Stimulated activated CD4-positive, alpha-beta T cell treated with anti-CD3 and anti-CD28 coated beads, Interleukin-2, amount 100 ng/mL, for 48 hours (primary cell): ENCODE measurements around the gene MPIG6B.

Source experiments
- DNase-seq, 2 donors: peaks; one replicate each; pipeline ENCODE4 v3.0.0-alpha.2; 2020

The MPIG6B gene

DNA sequence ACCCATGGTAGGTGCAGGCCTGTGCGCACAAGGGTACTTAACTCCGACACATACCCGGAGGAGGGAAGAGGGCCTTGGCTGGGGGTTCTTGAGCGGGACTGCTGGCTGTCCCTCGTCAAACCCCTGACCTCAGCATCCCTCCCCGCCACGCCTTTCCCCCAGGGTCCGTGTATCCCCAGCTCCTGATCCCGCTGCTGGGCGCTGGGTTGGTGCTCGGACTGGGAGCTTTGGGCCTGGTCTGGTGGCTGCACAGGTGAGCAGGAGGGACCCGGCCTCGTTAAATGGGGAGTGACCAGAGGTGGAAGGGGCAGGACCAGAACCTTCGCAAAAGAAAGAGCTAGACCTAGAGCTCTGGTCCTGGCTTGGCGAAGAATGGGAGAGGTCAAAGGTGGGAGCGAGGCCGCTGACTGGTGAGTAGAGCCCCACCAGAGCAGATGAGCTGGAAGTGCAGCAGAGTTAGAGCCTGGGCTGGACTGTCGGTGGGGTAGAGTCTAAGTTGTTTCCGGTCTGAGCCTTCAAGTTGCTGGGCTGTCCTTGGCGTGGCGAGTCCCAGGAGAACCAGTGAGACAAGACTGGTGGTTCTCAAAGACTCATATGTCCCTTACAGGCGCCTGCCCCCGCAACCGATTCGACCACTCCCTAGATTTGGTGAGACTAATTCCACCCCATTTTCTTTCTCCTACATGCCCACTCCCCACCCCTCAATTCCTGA lies 963 bp downstream of the MPIG6B start:
- DNase-seq: no peak

DNA sequence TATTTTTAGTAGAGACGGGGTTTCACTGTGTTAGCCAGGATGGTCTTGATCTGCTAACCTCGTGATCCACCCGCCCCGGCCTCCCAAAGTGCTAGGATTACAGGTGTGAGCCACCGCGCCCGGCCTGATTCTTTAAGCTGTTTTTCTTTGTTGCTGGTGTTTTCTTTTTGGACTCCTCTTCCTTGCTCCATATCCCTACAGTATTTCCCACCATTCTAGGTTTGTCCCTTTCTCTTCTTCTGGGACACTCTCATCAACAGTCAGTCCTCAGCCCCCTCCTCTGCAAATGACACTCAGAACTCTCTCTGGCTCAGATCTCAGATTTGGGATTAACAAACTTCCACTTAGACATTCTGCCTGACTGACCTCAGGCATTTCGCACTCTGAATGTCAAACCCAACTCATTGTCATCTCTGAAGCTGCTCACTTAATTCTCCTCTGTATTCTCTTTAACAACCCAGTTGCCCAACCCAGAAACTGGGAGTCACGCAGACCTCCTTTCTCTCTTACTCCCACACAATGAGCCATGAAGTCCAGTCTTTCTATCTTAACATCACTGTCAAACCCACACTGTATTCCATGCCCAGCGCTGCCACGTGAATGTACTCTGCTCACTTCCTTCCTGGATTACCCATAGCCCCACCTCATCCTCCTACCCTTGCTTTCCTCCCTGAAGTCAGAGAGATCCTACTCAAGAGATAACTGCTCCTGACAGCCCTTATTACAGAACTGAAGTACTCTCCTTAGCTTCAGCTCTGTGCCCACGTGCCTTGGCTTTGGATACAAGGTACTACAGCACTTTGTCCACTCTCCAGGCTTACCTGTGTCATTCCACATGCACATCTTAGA lies 2.6 kb downstream of the MPIG6B start:
- DNase-seq: no peak

DNA sequence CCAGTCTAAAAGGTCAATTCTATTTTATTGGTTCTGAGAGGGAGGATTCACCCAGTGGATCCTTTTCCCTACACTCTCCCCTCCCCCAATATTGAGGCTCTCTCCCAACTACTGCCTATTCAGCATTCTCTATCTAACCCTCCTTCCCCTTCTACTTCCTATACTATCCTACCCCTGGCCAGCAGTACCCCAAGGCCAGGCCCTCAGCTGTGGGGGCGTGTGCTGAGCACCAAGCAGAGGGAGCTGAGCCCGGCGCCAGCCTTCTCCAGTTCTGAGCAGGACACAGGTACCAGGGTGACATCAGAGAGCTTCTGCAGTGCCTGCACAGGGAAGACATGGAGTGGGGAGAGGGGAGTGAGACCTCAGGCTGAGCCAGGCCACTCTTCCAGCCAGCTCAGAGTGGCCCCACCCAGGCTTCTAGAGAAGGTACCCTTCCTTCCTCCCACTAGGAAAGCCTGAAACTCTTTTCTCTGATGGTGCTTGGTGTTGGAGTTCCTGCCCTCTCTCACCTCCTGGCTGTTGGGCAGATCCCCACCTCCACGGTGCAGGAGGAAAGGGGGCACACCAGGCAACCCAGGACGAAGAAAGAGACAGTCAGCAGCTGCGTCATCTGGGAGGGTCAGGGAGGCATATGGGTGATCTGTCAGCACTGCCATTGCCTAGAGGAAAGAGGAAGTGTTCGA lies 4.0 kb downstream of the MPIG6B start:
- no peak for DNase-seq

DNA sequence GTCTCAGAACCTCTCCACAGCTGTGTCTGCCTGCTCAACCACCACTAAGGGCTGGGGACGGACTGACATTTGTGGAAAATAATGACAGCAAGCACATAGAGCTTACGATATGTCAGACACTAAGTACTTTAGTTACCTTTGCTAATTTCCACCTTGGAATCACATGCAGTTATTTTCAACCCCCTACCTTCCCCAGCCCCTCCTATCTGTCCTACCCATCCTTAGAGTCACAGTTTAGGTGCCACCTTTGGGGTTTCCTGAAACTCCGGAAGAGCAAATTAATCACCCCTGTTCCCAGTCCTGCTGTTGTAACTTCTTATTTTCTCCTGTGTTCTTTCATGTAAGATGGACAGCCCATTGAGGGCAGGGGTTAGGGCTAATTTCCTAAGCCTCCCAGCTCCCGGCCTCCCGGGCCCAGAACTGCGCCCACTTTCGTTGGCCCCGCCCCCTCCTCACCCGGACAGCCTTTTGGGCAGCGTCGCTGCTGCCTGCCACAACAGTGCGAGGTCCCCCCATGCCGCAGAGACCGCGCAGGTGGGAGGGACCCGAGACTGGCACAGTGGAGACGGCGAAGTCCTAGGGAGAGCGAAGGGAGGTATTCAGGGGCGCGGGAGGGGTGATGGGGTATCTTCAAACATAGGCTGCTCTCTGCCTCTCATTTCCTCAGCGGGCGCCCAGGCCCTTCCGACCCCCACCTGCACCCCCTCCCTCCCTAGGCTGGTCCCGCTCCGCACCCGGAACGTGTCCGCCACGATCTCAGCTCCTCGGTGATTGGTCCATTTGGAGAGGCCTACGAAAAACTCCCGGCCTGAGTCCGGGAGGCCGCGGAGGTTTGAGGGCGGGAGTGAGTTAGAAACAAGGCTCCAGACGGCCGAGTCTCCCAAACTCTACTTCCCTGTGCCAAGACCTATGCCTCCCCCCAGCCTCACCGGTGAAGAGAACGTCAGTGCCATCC lies 4.8 kb downstream of the MPIG6B start:
- no peak for DNase-seq

DNA sequence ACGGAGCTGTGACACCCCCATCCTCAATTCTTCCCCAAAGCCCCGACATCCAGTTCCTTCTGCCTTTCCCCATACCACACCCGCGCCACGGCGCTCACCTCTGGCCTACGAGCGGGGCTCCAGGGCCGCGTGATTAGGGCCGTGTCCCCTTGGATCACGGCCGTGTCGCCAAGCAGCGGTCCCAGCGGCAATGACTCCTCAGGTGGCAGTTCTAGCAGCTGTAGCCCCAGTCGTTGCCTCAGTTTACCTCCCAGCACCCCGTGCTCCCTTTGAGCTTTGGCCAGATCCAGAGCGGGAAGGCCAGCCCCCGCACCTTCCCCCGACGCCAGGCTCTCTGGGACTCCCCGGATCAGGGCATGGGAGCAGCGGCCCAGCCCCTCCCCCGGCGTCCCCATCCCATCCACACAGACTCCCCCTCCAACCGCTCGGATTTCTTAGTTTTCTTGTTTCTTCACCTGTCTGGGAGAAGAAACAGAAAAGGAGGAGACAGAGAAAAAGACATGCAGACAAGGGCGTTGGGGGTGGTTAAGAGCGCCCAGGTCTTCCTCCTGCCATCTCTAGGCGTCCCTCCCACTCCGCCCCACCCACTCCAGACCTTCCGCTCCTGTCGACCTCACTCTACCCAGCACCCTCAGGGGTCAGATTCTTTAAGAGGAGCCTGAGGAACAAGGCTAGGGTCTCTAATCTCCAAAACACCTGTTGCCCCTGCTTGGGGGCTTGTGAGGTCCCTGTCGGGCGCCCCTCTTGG lies 5.8 kb downstream of the MPIG6B start, which contains the start of gene DDAH2:
Gene DDAH2 (minus strand): TSS at position 533 of the 748 bp plus-strand sequence. CDS start 138 bp downstream, at position 395.
- DNase-seq: no peak

DNA sequence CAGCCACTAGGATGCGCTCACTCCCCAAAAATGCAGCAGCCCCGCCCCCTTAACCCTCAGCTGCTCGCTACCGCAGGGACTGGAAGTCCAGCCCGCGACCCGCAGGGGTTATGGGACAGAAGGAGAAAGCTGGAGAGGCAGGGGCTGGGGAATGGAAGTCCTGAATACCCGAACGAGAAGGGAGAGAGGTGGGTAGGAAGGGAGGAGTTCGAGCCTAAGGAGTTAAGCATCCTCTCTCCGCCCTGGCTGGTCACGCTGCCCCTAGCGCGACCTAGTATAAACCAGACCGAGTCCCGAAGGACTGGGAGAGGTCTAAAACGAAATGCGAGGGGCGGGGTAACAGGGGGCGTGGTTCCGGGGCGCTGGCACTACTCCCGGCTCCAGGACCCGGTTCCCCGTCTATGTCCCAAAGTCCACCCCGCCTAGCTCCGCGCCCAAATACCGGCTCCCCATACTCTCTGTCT lies 6.4 kb downstream of the MPIG6B start:
- peak; percentile 66 to 68 for DNase-seq

DNA sequence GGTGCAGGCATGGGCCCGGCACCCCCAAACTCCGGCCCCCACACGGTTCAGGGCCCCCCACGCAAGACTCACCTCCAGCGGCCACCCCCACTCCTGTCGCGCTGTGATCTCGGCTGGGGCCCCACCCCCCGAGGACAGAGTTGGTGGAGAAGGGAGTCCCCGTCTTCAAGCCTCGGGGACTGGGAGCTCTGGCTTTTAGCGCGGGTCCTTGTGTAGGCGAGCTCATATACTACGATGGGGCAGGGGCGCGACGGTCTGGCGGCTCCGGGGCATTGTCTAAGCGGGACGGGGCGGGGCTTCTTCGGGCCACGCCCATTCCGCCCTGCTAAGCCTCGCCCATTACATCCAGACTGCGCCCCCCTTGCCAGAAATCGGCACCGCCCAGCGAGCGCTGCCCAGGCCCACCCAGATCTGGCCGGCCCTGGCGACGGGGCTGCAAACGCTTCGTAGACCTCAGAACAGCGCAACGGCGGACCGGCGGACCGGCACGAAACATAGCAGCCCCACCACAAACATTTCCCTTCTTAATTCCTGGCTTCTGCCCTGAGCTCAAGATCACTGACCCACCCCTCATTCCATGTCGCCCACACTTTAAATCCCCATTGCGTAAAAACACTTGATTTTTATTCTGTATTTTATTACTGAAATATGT lies 6.9 kb downstream of the MPIG6B start:
- peak in 1 of 2 donors; percentile 60 for DNase-seq

DNA sequence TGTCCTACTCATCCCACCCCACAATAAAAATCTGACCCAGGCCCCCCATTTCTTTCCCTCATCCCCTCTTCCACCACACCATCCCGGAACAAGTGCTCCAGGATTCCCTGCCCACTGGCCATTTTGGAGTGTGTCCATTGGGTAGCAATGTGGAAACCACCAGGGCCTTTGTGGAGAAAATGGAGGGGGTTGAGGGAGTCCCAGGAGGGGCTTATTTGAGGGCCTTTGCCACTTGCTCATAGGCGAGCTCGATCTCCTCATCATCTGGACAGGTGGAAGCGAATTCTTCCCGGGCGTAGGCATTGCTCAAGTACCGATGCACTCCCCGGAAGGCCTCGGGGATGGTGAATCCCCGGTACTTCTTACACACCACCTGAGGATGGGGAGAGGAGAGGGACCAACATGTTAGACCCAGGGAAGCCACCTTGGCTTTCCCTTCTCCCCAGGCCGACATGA lies 7.5 kb downstream of the MPIG6B start:
- DNase-seq: no peak

DNA sequence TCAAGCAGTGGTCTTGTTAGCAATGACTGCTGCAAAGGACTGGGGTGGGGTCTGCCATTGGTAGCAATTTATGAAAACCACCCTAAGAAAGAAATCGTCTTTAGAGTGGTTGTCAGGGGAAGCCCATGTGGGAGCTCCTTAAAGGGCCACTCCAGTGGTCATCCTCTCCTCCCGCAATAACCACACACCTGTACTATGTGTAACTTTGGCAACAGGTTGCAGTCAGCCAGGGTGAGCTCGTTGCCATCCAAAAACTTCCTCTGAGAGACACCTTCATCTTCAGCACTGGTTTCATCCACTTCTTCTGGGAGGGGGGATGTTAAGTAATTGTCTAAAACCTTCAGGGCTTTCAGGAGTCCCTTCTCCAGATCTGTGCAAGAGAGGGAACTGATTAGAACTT lies 8.9 kb downstream of the MPIG6B start:
- no peak for DNase-seq

DNA sequence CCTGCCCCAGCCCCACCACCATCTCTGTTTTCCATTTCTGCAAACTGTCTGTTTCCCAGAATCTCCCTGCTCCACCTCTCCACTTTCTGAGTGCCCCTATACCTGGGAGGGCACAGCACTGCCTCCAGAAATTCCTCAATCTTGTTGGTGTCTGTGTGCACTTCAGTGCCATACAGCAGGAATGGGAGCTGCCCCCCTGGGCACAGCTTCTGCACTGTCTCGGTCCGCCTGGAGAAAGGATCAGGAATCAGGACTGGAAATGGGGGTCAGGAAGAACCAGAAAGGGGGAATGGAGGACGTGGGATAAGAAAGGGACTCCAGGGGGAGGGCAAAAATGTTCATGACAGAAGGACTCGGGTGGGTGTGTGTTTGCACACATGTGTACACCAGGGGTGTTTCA lies 10.6 kb downstream of the MPIG6B start:
- DNase-seq: no peak

DNA sequence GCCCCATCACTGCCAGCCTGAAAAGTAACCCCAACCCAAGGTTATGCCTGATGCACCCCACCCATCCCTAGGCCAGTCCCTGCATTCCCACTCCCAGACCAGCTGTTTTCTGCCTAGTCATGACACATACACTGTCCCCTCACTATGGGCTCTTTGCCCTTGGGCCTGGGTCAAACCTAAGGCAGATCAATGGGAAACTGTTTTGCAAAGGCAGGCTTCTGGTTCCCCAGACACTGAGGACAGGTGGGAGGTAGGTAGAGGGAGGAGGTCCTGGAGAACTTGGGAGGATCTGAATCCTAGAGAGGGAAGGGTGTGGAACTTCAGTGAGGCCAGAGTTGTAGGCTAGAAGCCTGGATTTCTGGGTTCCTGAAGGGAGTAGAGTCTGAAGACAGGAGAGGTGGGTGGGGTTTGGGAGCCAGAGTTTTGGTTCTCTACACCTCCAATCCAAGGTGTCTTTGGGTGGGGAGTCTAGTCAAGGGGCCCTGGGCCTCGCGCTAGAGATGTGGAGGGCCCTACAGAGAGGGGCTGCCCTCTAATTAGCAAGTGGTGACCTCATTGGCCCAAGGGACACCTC lies 11.2 kb downstream of the MPIG6B start:
- no peak for DNase-seq

DNA sequence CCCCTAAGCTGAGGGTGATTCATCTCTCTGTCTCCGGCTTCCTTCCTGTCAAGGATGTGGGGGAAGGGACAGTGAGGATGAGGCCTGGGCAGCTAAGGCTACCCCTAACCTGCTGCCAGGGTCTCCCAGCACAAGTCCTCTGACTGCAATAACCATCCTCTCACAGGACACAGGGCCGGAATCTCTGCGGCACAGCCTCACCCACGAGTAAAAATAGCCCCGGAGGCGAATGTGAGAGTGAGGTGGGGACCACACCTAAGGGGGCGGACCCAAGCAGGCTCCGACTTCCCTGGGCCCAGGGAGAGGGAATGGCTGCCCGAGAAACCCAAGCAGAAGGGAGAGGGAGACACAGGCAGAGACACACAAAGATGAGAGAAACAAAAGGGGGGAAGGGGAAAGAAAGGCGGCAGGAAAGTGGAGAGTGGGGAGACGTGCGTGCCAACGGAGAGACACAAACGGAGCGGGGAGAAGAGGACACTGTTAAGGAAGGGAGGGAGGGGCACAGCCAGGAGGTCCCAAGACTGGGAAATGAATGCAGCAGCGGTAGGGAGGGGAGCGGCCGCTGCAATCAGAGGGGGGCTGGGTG lies 11.7 kb downstream of the MPIG6B start:
- DNase-seq: peak in 1 of 2 donors; percentile 34

DNA sequence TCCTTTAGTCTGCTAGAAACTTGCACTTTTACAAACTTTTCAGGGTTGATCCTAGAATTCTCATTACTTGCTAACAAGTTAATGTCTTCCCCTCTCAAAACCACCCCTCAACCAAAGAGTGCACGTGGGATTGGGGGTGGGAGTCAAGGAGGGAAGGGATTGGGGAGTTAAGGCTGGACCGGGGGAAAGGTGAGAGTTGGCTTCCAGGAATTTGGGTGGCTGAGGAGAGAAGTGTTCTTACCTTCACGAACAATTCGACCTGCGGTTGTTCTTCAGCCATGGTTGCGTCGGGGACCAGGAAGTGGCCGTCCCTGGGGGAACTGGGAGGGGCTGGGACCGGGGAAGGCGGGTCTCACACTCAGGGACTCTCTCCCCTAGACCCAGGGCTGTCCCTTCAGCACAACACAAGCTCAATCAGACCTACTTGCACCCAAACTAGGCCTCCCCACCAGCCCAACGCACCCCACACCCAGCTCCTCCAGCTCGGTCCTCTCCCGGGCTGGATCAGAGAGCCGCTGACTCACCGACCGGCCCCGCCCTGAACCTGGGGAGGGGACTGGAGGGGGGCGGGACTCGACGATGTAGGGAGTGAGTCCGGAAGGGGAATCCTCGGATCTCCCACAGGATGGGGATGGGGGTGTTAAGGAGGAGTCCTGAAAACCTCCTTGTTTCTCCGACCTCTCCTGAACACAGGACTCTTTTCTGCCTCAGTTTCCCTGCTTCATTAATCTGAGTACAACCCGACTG lies 13.0 kb downstream of the MPIG6B start, which contains the start of gene CLIC1:
Gene CLIC1 (minus strand): TSS at position 510 of the 747 bp plus-strand sequence. CDS start 230 bp downstream, at position 280.
- peak; percentile 76 to 77 for DNase-seq

DNA sequence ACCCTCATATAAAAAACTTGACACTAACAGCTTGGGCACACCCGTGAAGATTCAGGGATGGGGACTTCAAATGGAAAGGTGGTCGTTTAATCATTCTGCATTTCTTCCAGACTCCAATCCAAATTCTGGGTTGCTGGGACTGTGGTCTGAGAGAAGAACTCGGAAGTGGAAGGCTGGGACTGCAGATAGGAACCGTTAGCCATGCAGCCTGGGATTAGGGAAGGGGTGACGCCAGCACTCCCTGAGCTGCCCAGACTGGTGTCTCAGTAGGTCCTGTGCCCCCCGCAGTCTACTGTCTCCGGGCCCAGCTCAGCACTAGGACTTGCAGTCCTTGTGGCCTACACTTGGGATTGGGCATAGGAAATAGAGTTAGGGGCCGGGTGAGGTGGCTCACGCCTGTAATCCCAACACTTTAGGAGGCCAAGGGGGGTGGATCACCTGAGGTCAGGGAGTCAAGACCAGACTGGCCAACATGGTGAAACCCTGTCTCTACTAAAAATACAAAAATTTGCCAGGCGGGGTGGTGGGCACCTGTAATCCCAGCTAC lies 13.7 kb downstream of the MPIG6B start:
- DNase-seq: no peak

DNA sequence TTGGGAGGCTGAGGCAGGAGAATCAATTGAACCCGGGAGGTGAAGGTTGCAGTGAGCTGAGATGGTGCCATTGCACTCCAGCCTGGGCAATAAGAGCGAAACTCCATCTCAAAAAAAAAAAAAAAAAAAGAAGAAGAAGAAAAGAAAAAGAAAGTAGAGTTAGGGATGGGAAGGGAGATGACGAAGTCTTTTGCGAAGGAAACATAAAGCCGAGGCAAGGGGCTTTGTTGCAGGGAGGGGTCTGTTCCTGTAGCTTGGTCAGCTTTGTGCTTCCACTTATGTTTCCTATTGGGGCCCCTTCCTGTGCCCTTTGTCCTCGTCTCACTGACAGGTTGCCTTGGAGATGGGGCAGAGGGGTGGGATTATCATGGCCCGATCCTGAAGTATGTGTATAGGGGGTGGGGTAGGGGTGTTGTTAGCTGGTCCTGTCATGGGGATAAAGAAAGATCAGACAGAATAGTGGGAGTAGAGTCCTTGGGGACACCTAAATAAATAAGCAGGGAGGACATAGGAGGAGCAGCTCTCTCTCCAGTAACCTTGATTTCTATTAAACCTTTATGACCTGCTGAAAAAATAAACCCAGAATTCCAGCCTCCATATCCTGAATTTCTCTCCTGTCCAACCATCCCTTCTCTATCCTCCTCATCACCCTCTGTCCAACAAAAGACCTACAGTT lies 14.3 kb downstream of the MPIG6B start:
- DNase-seq: no peak

DNA sequence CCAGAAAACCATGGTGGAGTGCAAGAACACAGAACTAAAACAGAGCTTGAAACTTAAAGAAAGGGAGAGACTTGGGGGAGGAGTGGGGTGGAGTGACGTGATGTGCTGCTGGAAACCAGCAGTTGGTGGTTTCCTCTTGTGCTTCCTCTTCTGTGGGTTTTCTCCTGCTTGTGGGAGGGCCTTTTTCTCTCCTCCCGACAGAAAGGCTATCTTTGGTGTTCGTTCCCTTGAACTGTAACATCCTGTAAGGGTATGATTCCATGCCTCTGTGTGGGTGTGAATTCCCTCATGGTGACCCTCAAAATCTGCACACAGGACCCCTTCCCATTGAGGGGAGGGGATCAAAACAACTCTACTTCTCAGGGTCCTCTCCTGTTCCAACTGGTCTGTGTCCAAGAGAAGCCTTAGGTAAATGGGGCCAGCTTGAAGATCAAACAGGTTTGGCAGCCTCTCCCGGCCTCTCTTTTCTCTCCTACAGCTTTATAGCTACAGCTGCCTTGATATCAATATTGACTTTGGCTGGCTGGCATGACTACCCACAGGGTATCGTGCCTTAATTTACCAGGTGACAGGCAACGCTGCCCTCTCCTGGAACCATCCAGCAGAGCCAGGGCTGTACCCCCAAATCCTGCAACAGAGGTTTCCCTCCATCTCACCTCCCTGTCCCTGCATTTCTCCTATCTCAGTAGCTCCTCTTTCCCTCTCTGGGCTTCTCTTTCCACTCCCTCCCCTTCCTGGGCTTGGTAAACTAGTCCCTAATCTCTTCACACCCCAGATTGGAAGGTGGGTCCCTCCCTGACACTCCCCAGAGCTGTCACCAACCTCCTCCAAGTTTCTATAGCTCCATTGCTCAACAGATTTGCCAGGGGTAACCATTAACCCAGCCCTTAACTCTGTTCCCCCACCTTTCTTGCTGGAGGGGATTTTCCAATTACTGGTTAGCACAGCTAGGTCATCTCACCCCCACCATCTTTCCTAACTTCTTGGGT lies 15.1 kb downstream of the MPIG6B start:
- no peak for DNase-seq
